Activated CD8-positive, alpha-beta T cell treated with anti-CD3 and anti-CD28 coated beads for 36 hours (primary cell): Measurements from ENCODE around the gene QRFP. TPM values are rescaled to one million over a fixed set of nuclear protein-coding genes. Genes with fewer than 3 reads are reported as not detected.

Source experiments
- ATAC-seq: fragments of 200-7000 bp; cut with Tn5 transposase; one replicate; pipeline ENCODE4 v1.10.0; 2021; ENCODE audit warnings: mild to moderate bottlenecking, moderate library complexity
- CTCF ChIA-PET: fragments of 350-600 bp; sonication (Branson Sonifier 250); formaldehyde crosslinking; loops from one replicate; lab custom pipeline; 2021; ENCODE audit warnings: antibody characterized with exemption; lab: Charles Lee
- POLR2A ChIA-PET: fragments of 350-600 bp; sonication (Branson Sonifier 250); formaldehyde crosslinking; loops from one replicate; lab custom pipeline; 2021; ENCODE audit warnings: antibody characterized with exemption; lab: Charles Lee
- DNase-seq: peaks from one replicate; pipeline ENCODE4 v3.0.0-alpha.2; 2020
- H3K27ac Mint-ChIP-seq: one replicate; pipeline ENCODE4 v1.8.0; 2021; ENCODE audit warnings: mild to moderate bottlenecking, mixed read lengths
- H3K27me3 Mint-ChIP-seq: one replicate; pipeline ENCODE4 v1.8.0; 2021; ENCODE audit warnings: mixed read lengths
- H3K36me3 Mint-ChIP-seq: one replicate; pipeline ENCODE4 v1.8.0; 2021; ENCODE audit warnings: low read depth, mixed read lengths
- H3K4me1 Mint-ChIP-seq: one replicate; pipeline ENCODE4 v1.8.0; 2021; ENCODE audit warnings: low read depth, mixed read lengths
- H3K4me3 Mint-ChIP-seq: one replicate; pipeline ENCODE4 v1.8.0; 2021; ENCODE audit warnings: mild to moderate bottlenecking, moderate library complexity, mixed read lengths
- H3K9me3 Mint-ChIP-seq: one replicate; pipeline ENCODE4 v1.8.0; 2021; ENCODE audit warnings: mixed read lengths
- intact Hi-C: fragments of 100-400 bp; cut with micrococcal nuclease; formaldehyde crosslinking; loops from one replicate; pipeline ENCODE4 v1.10.0; 2022
- total RNA-seq, 2 experiments: library from RNA; stranded (reverse); gene quantifications; one replicate each; pipeline ENCODE4 v1.2.3, GENCODE V29; 2021
- TF ChIP-seq, protein P1 (sequence below): fragments of 200-600 bp; IDR thresholded peaks from one replicate; pipeline ENCODE4 v1.8.0; 2022; ENCODE audit warnings: antibody characterized with exemption, mild to moderate bottlenecking

QRFP gene
- total RNA-seq, 2 experiments from 2014 or later: not detected

DNA sequence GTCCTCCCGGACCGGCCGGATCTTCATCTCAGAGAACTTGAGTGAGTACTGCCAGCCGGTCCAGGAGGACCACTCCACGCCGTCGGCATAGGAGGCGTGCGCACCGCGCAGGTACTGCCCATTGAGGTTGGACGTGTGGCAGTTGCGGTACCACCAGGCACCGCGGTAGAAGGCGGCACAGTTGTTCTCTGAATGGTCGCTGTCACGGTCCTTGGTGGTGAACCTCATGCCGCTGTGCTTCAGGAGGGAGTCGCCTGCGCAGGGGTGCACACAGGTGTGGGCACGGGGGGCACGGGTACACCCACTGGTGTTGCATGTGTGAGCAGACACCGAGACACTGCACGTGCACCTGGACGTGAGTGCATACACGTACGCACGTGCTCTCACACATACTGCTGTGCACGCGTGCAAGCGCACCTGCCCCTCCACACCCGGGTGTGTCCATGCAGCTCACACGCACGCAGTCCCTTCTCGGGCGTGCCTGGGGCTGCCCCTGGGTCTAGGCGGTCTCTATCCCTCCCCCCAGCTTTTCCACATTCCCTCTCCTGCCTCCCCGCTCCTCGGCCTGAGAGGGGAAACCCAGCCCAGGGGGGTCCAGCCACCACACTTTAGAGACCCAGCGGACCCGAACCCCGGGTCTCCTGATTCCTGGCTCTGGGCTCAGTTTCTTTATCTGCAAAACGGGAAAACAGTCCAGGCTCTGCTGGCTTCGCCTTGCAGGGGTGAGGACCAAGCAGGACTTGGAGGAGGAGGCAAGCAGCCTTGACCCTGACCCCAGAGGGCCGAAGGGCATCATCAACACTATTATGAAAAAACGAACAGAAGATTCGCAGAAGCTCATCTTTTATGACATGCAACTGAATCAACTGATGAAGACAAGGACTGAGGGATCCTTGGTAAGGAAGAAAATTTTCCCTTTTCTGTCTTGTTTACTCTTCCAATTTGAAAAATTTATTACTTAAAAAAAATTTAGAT lies 7.7 kb upstream of the QRFP start:
- CTCF ChIA-PET: interaction anchor here (1.2 kb wide), 1 partner anchor 142 kb away, joined by 5 read pairs; no protein-coding TSS in a partner anchor
- H3K27me3 Mint-ChIP-seq: peaks cover 4% of the 10 kb centered on the region
- intact Hi-C loops: no loop called here

DNA sequence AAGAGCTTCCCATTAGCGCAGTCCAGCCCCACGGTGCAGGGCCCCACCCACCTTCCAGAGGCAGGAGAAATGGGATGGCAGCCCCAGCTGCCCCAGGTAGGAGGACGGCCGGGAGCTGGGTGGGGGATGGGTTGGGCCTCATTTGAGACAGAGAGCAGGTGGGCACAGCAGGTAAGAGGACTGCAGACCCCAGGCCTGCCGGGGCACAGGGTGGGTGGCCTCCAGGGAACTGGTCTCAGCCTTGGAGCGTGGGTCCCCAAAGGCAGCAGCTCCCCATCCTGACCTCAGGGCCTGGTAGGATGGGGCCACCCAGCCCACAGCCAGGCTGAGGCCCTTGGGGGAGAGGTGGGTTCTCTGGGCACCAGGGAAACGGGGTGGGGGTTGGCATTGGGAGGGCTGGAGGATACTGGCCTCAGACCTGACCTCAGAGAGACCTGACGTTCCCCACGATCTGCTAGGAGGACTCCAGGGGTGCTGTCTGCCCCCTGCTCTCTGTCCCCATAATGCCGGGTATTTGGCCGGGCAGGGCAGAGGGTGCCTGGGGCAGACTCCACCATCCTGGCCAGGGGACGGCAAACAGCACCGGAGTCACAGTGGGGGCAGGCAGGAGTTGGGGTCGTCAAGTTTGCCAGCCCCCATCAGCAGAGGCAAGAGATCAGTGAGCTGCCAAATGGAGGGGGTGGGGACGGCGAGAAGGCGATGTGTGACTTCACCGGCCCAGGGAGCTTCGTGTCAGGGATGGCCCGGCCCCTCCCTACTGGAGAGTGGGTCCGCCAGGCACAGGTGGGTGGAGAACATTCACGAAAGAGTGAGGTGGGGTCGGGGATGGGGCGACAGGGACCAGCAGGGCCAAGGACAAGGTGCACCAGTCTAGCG lies 6.8 kb upstream of the QRFP start:
- Mint-ChIP-seq H3K4me3 (no peak overlapping the region), H3K4me1 (no peaks in the 10 kb centered on the region), H3K27ac (no peak overlapping the region), H3K27me3 (peaks cover 4% of the 10 kb centered on the region), H3K9me3 (no peaks in the 10 kb centered on the region), H3K36me3 (no peaks in the 10 kb centered on the region)
- ATAC-seq (no peak), DNase-seq (no peak)
- intact Hi-C loops: no loop called here
- TF ChIP-seq, protein P1, sequence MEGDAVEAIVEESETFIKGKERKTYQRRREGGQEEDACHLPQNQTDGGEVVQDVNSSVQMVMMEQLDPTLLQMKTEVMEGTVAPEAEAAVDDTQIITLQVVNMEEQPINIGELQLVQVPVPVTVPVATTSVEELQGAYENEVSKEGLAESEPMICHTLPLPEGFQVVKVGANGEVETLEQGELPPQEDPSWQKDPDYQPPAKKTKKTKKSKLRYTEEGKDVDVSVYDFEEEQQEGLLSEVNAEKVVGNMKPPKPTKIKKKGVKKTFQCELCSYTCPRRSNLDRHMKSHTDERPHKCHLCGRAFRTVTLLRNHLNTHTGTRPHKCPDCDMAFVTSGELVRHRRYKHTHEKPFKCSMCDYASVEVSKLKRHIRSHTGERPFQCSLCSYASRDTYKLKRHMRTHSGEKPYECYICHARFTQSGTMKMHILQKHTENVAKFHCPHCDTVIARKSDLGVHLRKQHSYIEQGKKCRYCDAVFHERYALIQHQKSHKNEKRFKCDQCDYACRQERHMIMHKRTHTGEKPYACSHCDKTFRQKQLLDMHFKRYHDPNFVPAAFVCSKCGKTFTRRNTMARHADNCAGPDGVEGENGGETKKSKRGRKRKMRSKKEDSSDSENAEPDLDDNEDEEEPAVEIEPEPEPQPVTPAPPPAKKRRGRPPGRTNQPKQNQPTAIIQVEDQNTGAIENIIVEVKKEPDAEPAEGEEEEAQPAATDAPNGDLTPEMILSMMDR: no peak
- POLR2A ChIA-PET: no interaction called here
- CTCF ChIA-PET: no interaction called here

More for the DNA sequence above, 7.7 kb upstream of the QRFP start:
- no peak for ATAC-seq
- no peak for DNase-seq
- Mint-ChIP-seq H3K27ac (no peak overlapping the region), H3K4me1 (no peaks in the 10 kb centered on the region), H3K36me3 (no peaks in the 10 kb centered on the region), H3K9me3 (no peaks in the 10 kb centered on the region), H3K4me3 (no peak overlapping the region)
- POLR2A ChIA-PET: no interaction called here
- TF ChIP-seq, protein P1: no peak

DNA sequence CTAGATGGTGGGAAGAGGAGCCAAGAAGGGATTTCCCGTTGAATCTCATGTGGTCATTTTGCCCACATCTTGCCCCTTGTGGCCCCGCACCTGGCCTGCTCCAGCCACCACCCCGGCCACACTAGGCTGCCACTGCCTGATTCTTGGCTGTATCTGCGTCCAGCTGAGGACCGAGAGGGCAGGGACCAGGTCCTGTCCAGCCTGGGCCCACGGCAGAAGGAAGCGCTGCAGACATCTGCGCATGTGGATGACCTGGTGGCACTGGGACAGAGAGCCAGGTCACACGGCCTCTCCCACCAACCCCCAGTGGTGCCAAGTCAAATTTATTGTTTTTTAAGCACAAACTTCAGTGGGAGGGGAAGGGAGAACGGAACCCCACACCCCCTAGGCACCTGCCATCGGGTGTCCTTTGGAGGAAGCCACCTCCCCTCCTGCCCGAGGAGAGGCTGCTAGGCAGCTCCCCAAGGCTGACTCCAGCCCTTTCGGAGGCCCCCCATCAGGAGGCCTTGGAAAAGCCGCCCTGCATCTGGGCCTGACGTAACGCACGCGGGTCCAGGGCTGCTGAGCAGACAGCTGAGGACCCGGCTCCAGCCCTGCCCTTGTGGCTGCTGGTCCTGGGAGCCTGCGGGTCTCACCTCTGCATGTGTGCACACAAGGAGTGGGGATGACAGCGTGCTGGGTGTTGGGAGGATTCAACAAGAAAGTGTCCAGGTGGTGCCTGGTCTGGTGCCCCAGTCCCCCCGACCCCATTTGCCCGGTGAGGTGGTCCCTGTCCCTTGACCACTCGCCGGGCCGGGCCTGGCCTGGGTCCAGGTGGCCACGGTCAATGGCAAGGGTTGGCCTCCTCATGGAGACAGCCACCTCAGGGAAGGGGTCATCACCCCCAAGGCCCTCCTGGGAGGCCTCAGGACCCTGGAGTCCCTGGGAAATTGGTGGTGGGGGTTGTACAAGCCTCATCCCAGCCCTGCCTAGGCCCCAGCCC lies 5.9 kb upstream of the QRFP start:
- H3K27ac Mint-ChIP-seq: no peak overlapping the region
- no peaks in the 10 kb centered on the region for H3K9me3 Mint-ChIP-seq
- ChIA-PET POLR2A (no interaction called here), CTCF (interaction anchor here (0.9 kb wide), 1 partner anchor 144 kb away, joined by 4 read pairs; no protein-coding TSS in a partner anchor)
- H3K4me3 Mint-ChIP-seq: no peak overlapping the region
- H3K27me3 Mint-ChIP-seq: no peaks in the 10 kb centered on the region
- DNase-seq (no peak), ATAC-seq (no peak)
- intact Hi-C loops: no loop called here
- no peaks in the 10 kb centered on the region for H3K4me1 Mint-ChIP-seq
- TF ChIP-seq, protein P1: no peak
- no peaks in the 10 kb centered on the region for H3K36me3 Mint-ChIP-seq

DNA sequence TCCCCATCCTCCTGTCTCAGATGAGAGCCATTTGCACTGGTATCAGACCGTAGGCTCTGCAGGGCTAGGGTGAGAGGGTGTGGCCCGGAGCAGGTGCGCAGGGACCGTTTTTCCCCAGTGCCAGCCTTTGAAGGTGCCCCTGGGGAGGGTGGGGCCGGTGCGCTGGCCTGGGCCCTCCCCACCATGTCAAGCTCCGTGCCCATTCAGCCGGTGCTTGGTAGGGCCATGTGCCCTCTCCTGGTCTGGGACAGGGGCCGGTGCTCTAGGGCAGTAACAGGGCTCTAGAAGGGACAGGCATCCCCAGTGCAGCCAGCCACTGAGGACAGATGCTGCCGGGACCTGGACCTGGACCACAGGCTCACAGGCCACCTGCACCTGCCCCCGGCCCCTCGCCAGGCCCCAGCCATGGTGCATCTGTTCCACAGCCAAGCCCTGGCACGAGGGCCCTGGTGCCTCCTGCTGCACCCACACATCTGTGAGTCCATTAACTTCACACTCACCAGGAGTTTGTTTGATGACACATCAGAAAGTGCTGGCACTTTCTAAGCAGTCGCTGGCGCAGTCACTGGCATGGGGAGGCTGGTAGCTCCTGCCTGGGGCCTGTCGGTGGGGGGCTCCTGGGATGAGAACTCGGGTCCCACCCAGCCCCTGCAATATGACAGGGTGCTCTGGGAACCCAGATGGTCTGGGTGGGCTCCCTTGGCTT lies 5.0 kb upstream of the QRFP start:
- intact Hi-C loops: no loop called here
- ATAC-seq (no peak), DNase-seq (no peak)
- Mint-ChIP-seq H3K27ac (no peak overlapping the region), H3K36me3 (no peaks in the 10 kb centered on the region), H3K9me3 (no peaks in the 10 kb centered on the region), H3K4me3 (no peak overlapping the region), H3K27me3 (no peaks in the 10 kb centered on the region), H3K4me1 (no peaks in the 10 kb centered on the region)
- ChIA-PET CTCF (interaction anchor here (0.9 kb wide), 1 partner anchor 145 kb away, joined by 4 read pairs; no protein-coding TSS in a partner anchor), POLR2A (no interaction called here)
- TF ChIP-seq, protein P1: no peak
